Inflammatory macrophage (primary cell): ENCODE measurements around the gene LARP6.
"Not testable (repeated sequence)": the region's sequence is repeated elsewhere in the genome, so short reads cannot be mapped to it uniquely, and the experiment has no call there.

Experiments
- DNase-seq, 2 donors: peaks; one replicate each; pipeline ENCODE4 v3.0.0-alpha.2; 2020 to 2022
- total RNA-seq, 18 experiments: gene quantifications; one replicate each; lab custom pipeline; 2026; ENCODE audit warnings: mixed read lengths in 6 of 18, inconsistent platforms in 2 of 18; lab: John Stamatoyannopoulos, UW

Gene LARP6
- total RNA-seq: 0 to 0.13 (median 0.02) reads per million in 18 experiments

DNA sequence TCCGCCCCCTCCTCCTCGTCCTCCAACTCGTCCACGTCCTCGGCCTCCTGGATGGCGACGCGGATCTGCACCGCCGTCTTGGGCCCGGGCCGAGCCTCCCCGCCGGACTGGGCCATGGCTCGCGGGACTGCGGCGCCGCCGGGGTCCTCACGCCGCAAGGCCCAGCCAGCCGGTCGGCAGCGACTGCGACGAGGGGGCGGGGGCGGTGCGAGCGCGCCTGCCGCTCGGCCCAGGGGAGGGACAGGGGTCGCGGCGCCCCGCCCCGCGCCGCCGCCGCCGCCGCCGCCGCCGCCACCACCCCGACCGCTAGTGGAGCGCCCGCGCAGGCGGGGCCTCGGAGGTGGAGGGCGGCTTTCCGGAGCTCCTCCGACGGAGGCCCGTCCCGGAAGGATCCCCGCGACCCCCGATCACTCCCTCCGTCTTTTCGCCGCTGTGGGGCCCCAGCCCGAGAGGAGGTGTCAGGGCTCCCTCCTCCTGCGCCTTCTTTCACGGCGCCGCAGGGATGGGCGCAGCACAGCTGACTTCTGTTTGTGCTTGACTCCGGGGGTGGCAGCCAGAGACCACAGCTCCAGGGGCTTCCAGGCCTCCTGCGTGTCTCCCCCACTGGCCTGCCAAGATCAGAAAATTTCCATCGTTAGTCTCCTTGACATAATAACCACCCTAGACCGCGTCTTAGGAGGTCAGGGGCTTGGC, at the start of gene LARP6:
LARP6 (minus strand) TSS at position 185 of the 693 bp plus-strand sequence; CDS start at position 116, 69 bp downstream.
- no peak for DNase-seq

DNA sequence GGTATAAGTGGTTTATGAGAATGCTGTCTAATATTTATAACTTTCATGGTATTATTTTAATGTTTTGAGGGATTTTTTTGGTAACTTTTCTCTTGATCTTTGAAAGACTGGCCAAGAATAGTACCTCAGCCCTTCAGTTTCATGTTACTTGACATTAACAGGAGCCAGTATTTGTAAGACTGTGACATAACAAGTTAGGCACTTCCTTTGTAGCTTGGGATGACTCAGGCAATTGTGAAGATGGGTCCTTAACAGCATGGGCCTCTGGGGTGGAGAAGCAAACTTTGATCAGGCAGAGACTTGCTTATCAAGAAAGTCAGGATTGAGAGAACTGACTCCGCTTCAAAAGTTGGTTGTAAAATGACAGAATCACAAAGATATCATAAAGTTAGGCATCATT, 48.1 kb upstream of the LARP6 start:
- DNase-seq: no peak

DNA sequence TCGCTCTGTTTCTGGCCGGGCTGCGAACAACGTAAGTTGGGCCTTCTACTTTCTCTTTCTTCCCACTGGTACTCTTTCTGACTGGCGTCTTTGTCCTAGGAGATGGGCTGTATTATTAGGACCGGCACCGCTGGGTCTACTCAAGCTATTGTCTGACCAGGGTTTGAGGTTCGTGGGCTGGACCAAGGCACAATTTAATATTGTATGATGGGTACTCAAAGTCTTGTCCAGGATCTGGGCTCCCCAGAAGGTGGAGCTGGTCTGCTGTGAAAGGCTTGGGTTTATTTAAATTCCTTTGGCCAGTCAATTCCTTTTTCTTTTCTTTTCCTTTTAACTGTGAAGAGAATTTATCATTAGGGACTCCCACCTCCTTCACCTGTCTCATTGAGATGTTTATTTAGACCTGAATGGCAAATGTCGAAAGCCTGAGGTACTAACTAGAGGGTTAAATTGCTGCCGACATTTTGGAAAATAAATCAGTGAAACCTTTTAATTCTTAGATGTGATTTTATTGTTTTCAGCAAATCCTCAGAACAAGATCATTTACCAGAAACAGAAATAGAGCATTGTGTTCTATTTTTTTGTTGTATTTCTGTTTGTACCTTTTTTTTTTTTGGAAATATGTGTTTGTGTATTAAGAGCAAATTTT, 39.1 kb upstream of the LARP6 start:
- DNase-seq: peak in 1 of 2 donors; percentile 27

GRCh38 chr15:70892002-70892911, 38.3 kb upstream of the LARP6 start, which contains the start of the genes LRRC49 and THAP10:
LRRC49 (plus strand) TSS chr15:70892826; CDS start chr15:70892895, 69 bp downstream.
THAP10 (minus strand) TSS chr15:70892433; CDS start chr15:70892272, 161 bp downstream.
- DNase-seq: peak; percentile 67 to 71

DNA sequence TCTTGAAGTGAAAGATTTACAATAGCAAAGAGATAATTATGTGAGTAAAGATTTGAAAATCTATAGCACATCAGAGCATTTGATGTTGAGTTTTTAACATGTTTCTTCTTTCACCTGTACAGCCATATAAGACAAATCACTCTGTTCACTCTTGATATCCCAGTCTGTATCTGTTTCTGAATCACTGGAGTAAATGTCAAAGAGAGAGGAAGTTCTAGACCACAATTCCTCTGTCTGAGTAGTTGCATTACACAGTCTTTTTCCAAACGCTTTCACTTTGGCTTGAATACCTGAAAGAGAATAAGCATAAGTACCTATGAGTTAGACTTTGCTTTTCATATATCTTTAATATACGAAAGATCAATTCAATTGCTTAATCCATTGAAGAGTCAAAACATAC, 28.4 kb upstream of the LARP6 start:
- peak; percentile 5 to 7 for DNase-seq

DNA sequence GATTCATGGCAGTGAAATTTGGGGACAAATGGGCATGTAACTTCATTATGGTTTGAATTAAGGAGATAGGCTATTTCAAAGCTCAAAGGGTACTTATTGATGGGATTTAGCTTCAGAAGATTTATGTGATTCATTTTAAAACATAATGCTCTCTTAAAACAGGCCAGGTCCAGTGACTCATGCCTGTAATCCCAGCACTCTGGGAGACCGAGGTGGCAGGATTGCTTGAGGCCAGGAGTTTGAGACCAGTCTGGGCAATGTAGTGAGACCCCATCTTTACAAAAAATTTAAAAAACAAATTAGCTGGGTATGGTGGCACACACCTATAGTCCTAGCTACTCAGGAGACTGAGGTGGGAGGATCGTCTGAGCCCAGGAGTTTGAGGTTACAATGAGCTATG, 26.8 kb upstream of the LARP6 start:
- no peak for DNase-seq

DNA sequence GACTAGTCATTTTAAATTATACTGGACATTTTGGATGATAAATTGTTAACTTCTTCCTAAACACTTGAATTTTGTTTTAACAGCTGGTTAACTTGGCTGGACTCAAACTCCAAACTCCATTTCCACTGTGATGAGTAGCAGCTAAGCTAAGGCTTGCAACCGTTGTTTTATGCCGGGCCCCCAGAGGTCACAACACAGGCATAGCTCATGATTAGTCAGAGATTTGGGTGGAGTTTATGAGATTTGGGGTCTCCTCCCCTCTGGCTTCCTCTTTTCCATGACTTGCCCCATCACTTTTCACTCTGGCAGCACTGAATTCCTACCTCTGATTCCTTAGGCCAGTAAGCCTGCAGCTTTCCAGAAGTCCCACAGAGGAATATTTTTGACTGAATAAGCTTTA, 25.4 kb upstream of the LARP6 start:
- no peak for DNase-seq

DNA sequence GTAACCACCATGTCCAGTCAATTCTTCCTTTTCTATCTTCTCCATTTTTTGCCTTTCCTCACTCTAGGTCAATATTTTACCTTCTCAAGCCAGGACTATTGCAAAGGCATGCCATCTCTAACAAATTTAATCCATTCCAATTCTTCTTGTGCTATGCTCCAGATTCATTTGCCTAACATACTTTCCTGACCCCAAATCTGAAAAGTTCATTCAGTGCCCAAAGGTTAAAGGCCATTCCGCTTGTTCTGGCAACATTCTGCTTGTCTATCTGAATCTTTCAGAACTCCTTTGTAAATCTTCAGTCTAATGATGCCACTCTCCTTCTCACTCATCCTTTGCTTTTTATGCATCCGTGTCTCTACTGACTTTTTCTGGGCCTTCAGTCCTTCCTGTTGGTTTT, 22.7 kb upstream of the LARP6 start:
- no peak for DNase-seq

DNA sequence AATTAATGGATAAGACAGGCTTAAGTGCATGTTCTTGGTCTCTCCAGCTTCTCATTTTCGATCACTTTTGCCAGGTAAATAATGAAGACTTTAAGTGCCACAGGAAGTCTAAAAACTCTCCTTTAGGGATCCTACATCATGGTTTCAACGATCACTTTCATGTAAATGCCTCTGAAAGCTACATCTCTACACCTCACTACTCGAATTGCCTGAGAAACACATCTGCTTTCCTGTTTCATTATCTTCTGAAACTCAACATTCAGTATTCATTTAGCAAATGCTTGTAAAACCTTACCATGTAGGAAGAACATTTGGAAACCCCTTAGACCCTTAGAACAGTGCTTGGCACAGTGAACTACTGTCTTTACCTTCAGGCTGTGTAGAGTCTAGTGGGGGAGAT, 22.1 kb upstream of the LARP6 start:
- DNase-seq: no peak

DNA sequence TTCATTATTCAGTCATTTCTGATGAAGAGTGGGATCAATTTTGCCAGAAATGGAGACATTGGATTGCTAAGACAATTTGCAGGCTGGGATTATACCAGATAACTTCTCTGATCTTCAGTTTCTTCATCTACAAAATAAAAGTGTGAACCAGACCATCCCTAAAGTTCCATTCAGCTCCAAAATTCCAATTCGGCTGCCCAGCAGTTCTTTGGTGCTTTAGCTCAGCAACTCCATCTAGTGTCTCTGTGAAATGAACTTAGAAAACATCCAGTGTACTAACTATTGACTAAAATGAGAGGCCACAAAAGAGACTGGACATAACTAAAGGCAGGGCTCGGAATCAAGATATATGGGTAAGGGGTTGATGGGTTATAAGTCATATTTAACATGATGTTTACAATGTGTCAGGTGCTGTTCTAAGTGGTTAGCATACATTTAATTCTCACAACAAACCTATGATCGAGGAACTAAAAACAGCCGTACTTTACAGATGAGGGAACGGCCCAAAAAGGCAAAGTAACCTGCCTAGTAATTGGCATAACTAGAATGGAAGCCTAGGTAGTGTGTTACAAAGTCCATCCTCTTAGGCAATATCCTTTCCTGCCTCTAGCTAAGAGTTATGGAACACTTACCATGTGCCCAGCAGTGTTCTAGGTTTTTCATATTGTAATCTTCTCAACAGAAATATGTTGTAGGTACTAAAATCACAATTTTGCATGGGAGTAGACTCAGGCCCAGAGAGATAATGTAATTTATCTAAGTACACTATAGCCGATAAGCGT, 21.2 kb upstream of the LARP6 start:
- DNase-seq: no peak

DNA sequence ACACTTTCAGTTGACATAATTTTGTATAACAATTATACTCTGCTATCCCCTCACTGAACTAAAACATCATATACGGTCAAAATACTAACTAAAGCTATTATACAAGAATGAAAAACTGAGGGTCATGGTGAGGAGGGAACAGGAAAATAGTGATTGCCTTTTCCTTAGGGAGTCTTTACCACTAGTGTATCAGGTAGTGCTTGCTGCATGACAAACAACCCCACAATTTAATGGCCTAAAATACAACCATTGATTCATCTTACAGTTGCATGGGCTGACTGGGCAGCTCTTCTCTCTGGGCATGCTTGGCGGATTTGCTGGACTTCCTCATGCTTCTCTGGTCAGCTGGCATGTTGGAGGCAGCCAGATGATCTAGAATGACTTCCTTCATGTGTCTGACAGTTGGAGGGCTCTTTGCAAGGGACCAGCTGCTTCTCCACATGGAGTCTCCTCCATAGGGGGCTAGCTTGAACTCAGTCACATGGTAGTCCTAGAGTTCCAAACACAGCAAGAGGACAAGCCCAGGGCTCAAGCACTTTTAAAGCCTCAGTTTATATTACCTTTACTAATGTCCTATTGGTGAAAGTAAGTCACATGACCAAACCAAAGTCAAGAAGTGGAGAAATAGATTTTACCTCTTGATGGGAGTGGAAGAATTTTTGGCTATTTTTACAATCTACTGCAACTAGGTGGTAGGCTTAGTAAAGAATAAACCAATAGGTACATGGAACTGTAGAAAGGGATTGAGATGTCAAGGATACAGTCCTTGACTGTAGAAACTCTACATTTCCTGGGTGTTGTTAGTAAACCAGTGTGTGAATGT, 19.5 kb upstream of the LARP6 start:
- no peak for DNase-seq

DNA sequence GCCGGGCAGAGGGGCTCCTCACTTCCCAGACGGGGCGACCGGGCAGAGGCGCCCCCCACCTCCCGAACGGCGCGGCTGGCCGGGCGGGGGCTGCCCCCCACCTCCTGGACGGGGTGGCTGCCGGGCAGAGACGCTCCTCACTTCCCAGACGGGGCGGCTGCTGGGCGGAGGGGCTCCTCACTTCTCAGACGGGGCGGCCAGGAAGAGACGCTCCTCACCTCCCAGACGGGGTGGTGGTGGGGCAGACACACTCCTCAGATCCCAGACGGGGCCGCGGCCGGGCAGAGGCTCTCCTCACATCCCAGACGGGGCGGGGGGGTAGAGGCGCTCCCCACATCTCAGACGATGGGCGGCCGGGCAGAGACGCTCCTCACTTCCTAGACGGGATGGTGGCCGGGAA, 17.5 kb upstream of the LARP6 start:
- not testable (repeated sequence) for DNase-seq

DNA sequence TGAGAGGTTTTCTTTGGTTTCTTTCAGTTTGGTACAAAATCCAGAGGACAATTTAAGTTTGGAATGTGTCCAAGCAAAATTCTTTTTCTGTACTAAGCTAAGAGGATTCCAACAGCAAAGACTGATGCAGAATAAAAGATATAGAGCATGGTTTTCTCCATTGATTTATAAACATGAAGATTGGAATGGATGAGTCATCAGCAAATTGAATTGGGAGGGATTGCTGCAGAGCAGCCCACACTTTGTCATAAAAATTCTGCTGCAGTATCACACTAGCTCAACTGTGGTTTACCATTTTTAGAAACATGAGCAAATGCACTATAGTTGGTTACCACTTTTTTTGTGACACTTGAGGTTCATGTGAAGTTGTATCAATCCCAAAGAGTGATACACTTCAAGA, 16.1 kb upstream of the LARP6 start:
- DNase-seq: no peak

- no peak for DNase-seq
Measured at GRCh38 chr15:70869346-70869745, 15.4 kb upstream of the LARP6 start.

GRCh38 chr15:70867911-70868467, 14.0 kb upstream of the LARP6 start:
- no peak for DNase-seq

DNA sequence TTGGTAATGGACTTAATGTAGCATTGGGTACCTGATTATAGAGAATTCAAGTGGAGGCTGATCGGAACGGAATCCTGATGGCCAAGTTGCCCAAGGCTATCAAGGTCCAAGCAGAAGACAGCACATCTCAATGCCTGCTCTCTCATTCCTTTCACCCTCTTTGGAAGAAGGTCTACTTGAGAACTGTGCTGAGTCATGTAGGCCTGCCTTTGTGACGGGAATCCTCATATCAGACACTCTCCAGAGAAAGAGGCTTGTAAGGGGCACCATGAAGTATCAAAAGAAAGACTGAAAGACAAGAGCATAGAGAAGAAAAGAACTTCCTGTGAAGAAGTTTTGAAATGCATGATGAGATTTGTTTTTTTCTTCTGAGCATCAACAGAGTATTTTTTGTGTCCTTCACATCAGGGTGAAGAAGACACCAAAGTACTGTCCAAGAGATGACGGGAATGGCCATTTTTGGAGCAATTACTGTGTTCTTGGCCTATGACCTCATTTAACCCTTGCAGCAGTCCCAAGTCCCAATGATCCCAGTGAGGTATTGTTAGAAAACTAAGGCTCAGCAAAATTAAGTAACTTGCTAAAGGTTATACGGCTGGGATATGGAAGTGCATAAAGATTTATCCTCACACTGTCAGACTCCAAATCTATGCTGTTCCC, 13.2 kb upstream of the LARP6 start:
- no peak for DNase-seq

DNA sequence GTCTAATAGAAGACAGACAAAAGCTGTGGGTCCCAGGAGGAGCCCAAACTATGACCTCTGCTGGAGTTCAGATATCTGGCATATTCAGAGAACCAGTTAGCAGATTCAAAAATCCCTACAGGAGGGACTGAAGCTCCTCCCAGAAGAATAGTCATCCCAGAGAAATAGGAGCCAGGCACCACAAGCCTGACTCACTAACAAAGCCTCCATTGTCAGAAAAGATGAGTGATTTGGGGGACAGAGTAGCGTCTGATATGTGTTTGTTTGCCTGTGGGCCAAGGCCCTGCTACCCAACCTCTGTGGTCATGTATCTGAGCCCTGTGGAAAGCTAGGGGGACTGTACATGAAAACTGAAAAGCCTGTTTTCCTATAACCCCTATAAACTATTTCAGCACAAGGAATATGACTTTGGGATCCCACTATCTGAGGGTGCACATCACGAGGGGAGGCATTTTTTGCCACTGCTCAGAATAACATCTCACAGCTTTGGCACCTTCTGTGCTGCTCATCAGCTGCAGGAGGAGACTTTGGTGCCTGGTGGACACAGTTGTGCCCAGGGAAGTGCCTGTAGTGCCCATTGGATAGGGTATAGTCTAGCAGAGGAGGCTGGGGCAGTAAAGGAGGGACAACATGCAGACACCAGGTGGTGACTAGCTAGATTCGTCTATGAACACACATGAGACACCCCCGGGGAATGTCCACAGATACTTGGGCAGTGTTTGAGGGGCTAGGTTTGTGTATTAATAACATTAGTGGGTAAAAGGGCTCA, 9.7 kb upstream of the LARP6 start:
- DNase-seq: no peak

- DNase-seq: no peak
Measured at GRCh38 chr15:70859998-70860397, 6.0 kb upstream of the LARP6 start.

DNA sequence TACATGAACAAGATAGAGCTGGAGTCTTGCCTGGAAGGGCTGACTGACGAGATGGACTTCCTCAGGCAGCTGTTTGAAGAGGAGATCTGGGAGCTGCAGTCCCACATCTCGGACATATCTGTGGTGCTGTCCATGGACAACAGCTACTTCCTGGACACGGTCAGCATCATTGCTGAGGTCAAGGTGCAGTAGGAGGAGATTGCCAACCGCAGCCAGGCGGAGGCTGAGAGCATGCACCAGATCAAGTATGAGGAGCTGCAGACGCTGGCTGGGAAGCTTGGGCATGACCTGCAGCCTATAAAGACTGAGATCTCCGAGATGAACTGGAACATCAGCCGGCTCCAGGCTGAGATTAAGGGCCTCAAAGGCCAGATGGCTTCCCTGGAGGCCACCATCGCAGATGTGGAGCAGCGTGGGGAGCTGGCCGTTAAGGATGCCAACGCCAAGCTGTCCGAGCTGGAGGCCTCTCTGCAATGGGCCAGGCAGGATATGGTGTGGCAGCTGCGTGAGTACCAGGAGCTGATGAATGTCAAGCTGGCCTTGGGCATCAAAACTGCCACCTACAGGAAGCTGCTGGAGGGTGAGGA, 5.5 kb upstream of the LARP6 start:
- no peak for DNase-seq
